ENCODE results near the gene KIRREL3.

KIRREL3 gene

DNA sequence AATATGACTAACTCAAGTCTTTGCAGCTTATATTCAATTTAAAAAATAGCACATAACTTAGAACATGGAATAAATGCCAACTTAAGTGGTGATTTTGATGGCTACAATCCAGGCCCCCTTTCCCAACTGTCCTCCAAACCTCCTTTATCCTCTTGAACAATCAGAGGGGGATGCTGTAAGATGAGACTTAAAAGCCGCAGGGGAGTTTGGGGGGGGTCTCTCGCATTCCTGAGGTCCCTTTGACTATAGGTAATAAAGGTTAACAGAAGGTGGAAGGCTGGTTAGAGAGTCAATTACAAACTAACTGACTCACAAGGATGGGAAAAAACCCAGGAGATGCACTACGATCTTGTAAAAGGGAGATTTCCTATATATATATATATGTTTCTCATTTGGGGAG, 101.8 kb downstream of the KIRREL3 start:
- Histone ChIP-seq H3K27ac (ENCODE audit: low read depth, low read length) (no peak overlapping the region), H3K4me1 (ENCODE audit: control insufficient read depth in 1 of 2, insufficient read depth in 2 of 2, low read length in 2 of 2) (no peaks in the 10 kb centered on the region), H3K9ac (ENCODE audit: low read depth in 1 of 2, low read length in 2 of 2) (no peak overlapping the region), H3K36me3 (ENCODE audit: control insufficient read depth in 1 of 2, insufficient read depth in 2 of 2, low read length in 2 of 2) (no peaks in the 10 kb centered on the region), H3K4me3 (ENCODE audit: low read depth in 1 of 2, low read length in 2 of 2) (no peak overlapping the region), H3K9me3 (ENCODE audit: control insufficient read depth in 1 of 2, low read length in 2 of 2) (no peaks in the 10 kb centered on the region), H3K27me3 (ENCODE audit: control insufficient read depth in 1 of 2, insufficient read depth in 2 of 2, low read length in 2 of 2) (no peaks in the 10 kb centered on the region)

- H3K4me1 ChIP-seq (ENCODE audit: control insufficient read depth in 1 of 2, insufficient read depth in 2 of 2, low read length in 2 of 2) = no peaks in the 10 kb centered on the region
- H3K9ac ChIP-seq (ENCODE audit: low read depth in 1 of 2, low read length in 2 of 2) = no peak overlapping the region
- no peaks in the 10 kb centered on the region for H3K27me3 ChIP-seq (ENCODE audit: control insufficient read depth in 1 of 2, insufficient read depth in 2 of 2, low read length in 2 of 2)
- H3K36me3 ChIP-seq (ENCODE audit: control insufficient read depth in 1 of 2, insufficient read depth in 2 of 2, low read length in 2 of 2) = no peaks in the 10 kb centered on the region
- H3K27ac ChIP-seq (ENCODE audit: low read depth, low read length) = no peak overlapping the region
- H3K9me3 ChIP-seq (ENCODE audit: control insufficient read depth in 1 of 2, low read length in 2 of 2) = no peaks in the 10 kb centered on the region
- H3K4me3 ChIP-seq (ENCODE audit: low read depth in 1 of 2, low read length in 2 of 2) = no peak overlapping the region
Observed at GRCh38 chr11:126897430-126897829, 103.1 kb downstream of the KIRREL3 start.

DNA sequence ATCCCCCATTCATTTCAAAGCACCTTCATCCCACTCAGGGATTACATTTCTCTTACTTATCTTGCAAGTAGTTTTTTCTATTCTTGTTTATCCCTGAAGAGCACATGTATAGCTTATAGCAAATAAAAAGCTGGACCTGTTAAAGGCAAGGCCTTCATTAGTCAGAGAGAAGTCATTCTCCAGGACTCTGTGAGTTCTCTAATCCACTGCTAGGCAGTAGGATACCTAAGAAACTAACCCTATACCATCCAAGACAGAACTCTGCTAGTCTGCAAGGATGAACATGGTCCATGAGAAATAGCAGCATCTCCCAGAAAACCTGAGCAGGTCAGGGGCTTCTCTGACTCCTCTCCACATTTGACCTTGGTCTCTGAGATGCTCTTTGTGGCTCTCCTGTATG, 104.5 kb downstream of the KIRREL3 start:
- no peaks in the 10 kb centered on the region for H3K36me3 ChIP-seq (ENCODE audit: control insufficient read depth in 1 of 2, insufficient read depth in 2 of 2, low read length in 2 of 2)
- H3K4me1 ChIP-seq (ENCODE audit: control insufficient read depth in 1 of 2, insufficient read depth in 2 of 2, low read length in 2 of 2) = no peaks in the 10 kb centered on the region
- no peak overlapping the region for H3K4me3 ChIP-seq (ENCODE audit: low read depth in 1 of 2, low read length in 2 of 2)
- no peaks in the 10 kb centered on the region for H3K9me3 ChIP-seq (ENCODE audit: control insufficient read depth in 1 of 2, low read length in 2 of 2)
- H3K27ac ChIP-seq (ENCODE audit: low read depth, low read length) = no peak overlapping the region
- H3K27me3 ChIP-seq (ENCODE audit: control insufficient read depth in 1 of 2, insufficient read depth in 2 of 2, low read length in 2 of 2) = no peaks in the 10 kb centered on the region
- H3K9ac ChIP-seq (ENCODE audit: low read depth in 1 of 2, low read length in 2 of 2) = no peak overlapping the region

GRCh38 chr11:126893796-126894195, 106.8 kb downstream of the KIRREL3 start:
- Histone ChIP-seq H3K9me3 (ENCODE audit: control insufficient read depth in 1 of 2, low read length in 2 of 2) (no peaks in the 10 kb centered on the region), H3K4me3 (ENCODE audit: low read depth in 1 of 2, low read length in 2 of 2) (no peak overlapping the region), H3K27me3 (ENCODE audit: control insufficient read depth in 1 of 2, insufficient read depth in 2 of 2, low read length in 2 of 2) (no peaks in the 10 kb centered on the region), H3K9ac (ENCODE audit: low read depth in 1 of 2, low read length in 2 of 2) (no peak overlapping the region), H3K36me3 (ENCODE audit: control insufficient read depth in 1 of 2, insufficient read depth in 2 of 2, low read length in 2 of 2) (no peaks in the 10 kb centered on the region), H3K27ac (ENCODE audit: low read depth, low read length) (no peak overlapping the region), H3K4me1 (ENCODE audit: control insufficient read depth in 1 of 2, insufficient read depth in 2 of 2, low read length in 2 of 2) (no peaks in the 10 kb centered on the region)

DNA sequence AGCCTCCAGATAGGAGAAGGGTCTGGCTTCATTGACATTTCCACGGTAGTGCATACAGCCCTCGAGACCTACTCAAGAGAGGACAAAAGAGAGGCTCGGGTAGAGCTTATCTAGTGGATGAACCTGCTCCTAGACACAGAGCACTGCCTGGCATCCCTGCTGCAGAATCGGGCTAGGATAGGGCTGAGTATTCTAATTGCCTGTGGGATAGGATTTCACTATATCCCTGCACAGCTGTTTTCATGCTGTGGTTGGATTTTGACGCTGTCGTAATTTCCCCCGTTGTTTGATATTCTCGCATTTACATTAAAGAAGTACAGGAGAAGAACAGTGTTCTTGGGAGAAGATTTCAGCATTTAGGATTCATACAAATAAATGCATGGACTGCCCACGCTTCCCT, 107.8 kb downstream of the KIRREL3 start:
- Histone ChIP-seq H3K4me3 (ENCODE audit: low read depth in 1 of 2, low read length in 2 of 2) (no peak overlapping the region), H3K4me1 (ENCODE audit: control insufficient read depth in 1 of 2, insufficient read depth in 2 of 2, low read length in 2 of 2) (no peaks in the 10 kb centered on the region), H3K9me3 (ENCODE audit: control insufficient read depth in 1 of 2, low read length in 2 of 2) (no peaks in the 10 kb centered on the region), H3K27ac (ENCODE audit: low read depth, low read length) (no peak overlapping the region), H3K9ac (ENCODE audit: low read depth in 1 of 2, low read length in 2 of 2) (no peak overlapping the region), H3K27me3 (ENCODE audit: control insufficient read depth in 1 of 2, insufficient read depth in 2 of 2, low read length in 2 of 2) (no peaks in the 10 kb centered on the region), H3K36me3 (ENCODE audit: control insufficient read depth in 1 of 2, insufficient read depth in 2 of 2, low read length in 2 of 2) (no peaks in the 10 kb centered on the region)

- no peak overlapping the region for H3K27ac ChIP-seq (ENCODE audit: low read depth, low read length)
- no peaks in the 10 kb centered on the region for H3K9me3 ChIP-seq (ENCODE audit: control insufficient read depth in 1 of 2, low read length in 2 of 2)
- H3K4me1 ChIP-seq (ENCODE audit: control insufficient read depth in 1 of 2, insufficient read depth in 2 of 2, low read length in 2 of 2) = no peaks in the 10 kb centered on the region
- no peaks in the 10 kb centered on the region for H3K27me3 ChIP-seq (ENCODE audit: control insufficient read depth in 1 of 2, insufficient read depth in 2 of 2, low read length in 2 of 2)
- H3K9ac ChIP-seq (ENCODE audit: low read depth in 1 of 2, low read length in 2 of 2) = no peak overlapping the region
- no peak overlapping the region for H3K4me3 ChIP-seq (ENCODE audit: low read depth in 1 of 2, low read length in 2 of 2)
- H3K36me3 ChIP-seq (ENCODE audit: control insufficient read depth in 1 of 2, insufficient read depth in 2 of 2, low read length in 2 of 2) = no peaks in the 10 kb centered on the region
Observed at GRCh38 chr11:126891556-126892217, 108.9 kb downstream of the KIRREL3 start.

DNA sequence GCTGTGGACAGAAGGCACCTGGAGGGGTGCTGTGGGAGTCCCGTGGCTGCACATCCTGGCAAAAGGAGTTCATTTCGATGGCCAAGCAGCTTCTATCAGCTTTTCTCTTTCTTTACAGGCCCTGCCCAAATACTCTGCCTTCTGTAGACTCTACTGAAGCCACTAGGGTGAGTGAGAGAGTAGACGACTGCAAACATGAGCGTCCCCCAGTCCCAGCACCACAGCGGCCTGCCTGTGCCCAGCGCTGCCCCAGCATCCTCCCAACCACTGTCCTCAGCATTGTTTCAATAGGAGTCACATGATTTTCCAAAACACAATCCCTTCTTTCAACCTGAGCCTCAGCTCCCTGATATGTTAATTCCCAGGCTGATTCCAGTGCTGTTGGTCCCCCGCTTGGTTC, 110.0 kb downstream of the KIRREL3 start:
- Histone ChIP-seq H3K9ac (ENCODE audit: low read depth in 1 of 2, low read length in 2 of 2) (no peak overlapping the region), H3K4me1 (ENCODE audit: control insufficient read depth in 1 of 2, insufficient read depth in 2 of 2, low read length in 2 of 2) (no peaks in the 10 kb centered on the region), H3K36me3 (ENCODE audit: control insufficient read depth in 1 of 2, insufficient read depth in 2 of 2, low read length in 2 of 2) (no peaks in the 10 kb centered on the region), H3K27me3 (ENCODE audit: control insufficient read depth in 1 of 2, insufficient read depth in 2 of 2, low read length in 2 of 2) (no peaks in the 10 kb centered on the region), H3K9me3 (ENCODE audit: control insufficient read depth in 1 of 2, low read length in 2 of 2) (no peaks in the 10 kb centered on the region), H3K4me3 (ENCODE audit: low read depth in 1 of 2, low read length in 2 of 2) (no peak overlapping the region), H3K27ac (ENCODE audit: low read depth, low read length) (no peak overlapping the region)

GRCh38 chr11:126888115-126888712, 112.4 kb downstream of the KIRREL3 start:
- no peaks in the 10 kb centered on the region for H3K9me3 ChIP-seq (ENCODE audit: control insufficient read depth in 1 of 2, low read length in 2 of 2)
- no peaks in the 10 kb centered on the region for H3K4me1 ChIP-seq (ENCODE audit: control insufficient read depth in 1 of 2, insufficient read depth in 2 of 2, low read length in 2 of 2)
- no peak overlapping the region for H3K9ac ChIP-seq (ENCODE audit: low read depth in 1 of 2, low read length in 2 of 2)
- H3K4me3 ChIP-seq (ENCODE audit: low read depth in 1 of 2, low read length in 2 of 2) = no peak overlapping the region
- H3K36me3 ChIP-seq (ENCODE audit: control insufficient read depth in 1 of 2, insufficient read depth in 2 of 2, low read length in 2 of 2) = no peaks in the 10 kb centered on the region
- H3K27me3 ChIP-seq (ENCODE audit: control insufficient read depth in 1 of 2, insufficient read depth in 2 of 2, low read length in 2 of 2) = no peaks in the 10 kb centered on the region
- H3K27ac ChIP-seq (ENCODE audit: low read depth, low read length) = no peak overlapping the region

DNA sequence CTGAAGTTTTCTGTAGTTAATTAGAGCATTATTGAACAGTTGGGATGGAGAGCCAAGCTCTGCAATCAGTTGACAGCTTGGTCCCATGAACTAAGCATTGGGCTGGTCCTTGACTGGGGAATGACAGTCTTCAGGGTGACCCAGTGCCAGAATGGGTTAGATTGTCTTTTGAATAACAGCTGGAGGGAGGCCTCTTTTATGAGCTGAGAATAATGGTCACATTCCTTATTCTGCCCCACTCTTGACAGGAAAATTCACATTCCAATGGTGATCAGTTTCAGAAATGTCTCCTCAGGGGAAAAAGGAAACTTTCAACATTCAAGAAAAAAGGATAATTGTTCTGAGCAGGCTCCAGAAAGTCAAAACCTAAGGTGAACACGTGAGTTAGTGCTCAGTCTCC, 113.9 kb downstream of the KIRREL3 start:
- H3K36me3 ChIP-seq (ENCODE audit: control insufficient read depth in 1 of 2, insufficient read depth in 2 of 2, low read length in 2 of 2) = no peaks in the 10 kb centered on the region

DNA sequence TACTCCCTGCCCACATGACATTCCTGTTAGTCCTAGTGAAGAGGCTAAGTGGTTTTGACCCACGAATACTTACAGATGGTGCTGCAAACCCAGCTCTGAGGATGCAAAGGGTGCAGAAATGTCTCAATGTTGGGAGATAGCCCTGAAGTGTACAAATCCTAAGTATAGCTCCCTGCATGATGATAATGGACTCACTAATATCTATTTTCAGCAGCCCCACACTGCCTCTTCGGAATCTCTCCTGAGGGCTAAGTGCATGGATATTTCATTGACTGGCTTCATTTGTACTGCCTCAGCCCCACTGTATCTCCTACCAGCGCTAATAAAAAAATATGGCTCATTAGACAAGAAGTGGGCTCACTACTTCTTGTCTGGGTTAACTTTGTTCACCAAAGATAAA, 114.5 kb downstream of the KIRREL3 start:
- no peaks in the 10 kb centered on the region for H3K36me3 ChIP-seq (ENCODE audit: control insufficient read depth in 1 of 2, insufficient read depth in 2 of 2, low read length in 2 of 2)
- H3K9ac ChIP-seq (ENCODE audit: low read depth in 1 of 2, low read length in 2 of 2) = no peak overlapping the region
- no peaks in the 10 kb centered on the region for H3K9me3 ChIP-seq (ENCODE audit: control insufficient read depth in 1 of 2, low read length in 2 of 2)
- H3K27ac ChIP-seq (ENCODE audit: low read depth, low read length) = no peak overlapping the region
- H3K4me1 ChIP-seq (ENCODE audit: control insufficient read depth in 1 of 2, insufficient read depth in 2 of 2, low read length in 2 of 2) = no peaks in the 10 kb centered on the region
- no peaks in the 10 kb centered on the region for H3K27me3 ChIP-seq (ENCODE audit: control insufficient read depth in 1 of 2, insufficient read depth in 2 of 2, low read length in 2 of 2)
- no peak overlapping the region for H3K4me3 ChIP-seq (ENCODE audit: low read depth in 1 of 2, low read length in 2 of 2)

More for the DNA sequence above, 113.9 kb downstream of the KIRREL3 start:
- H3K4me3 ChIP-seq (ENCODE audit: low read depth in 1 of 2, low read length in 2 of 2) = no peak overlapping the region
- no peaks in the 10 kb centered on the region for H3K9me3 ChIP-seq (ENCODE audit: control insufficient read depth in 1 of 2, low read length in 2 of 2)
- no peak overlapping the region for H3K9ac ChIP-seq (ENCODE audit: low read depth in 1 of 2, low read length in 2 of 2)
- H3K4me1 ChIP-seq (ENCODE audit: control insufficient read depth in 1 of 2, insufficient read depth in 2 of 2, low read length in 2 of 2) = no peaks in the 10 kb centered on the region
- no peak overlapping the region for H3K27ac ChIP-seq (ENCODE audit: low read depth, low read length)
- no peaks in the 10 kb centered on the region for H3K27me3 ChIP-seq (ENCODE audit: control insufficient read depth in 1 of 2, insufficient read depth in 2 of 2, low read length in 2 of 2)
